Gastrocnemius medialis (tissue), 4 donors: ENCODE data around the gene SERBP1.

Experiments
- POLR2A ChIP-seq, 2 donors: fragments of 450-650 bp; IDR thresholded peaks; one replicate each; pipeline ENCODE4 v1.6.1; 2017; ENCODE audit warnings: antibody characterized with exemption in 2 of 2, mild to moderate bottlenecking in 2 of 2, moderate library complexity in 2 of 2
- TF ChIP-seq, protein P1 (sequence below), 5 experiments: fragments of 450-650 bp in 3 of 5; fragments of 200-600 bp in 2 of 5; sonication (generic) in 2 of 5; IDR thresholded peaks in 4 of 5; conservative IDR thresholded peaks in 1 of 5; 1 replicate in 4 of 5; 2 replicates in 1 of 5; pipeline ENCODE4 v1.5.1; 2016 to 2019; ENCODE audit warnings: antibody characterized with exemption in 5 of 5, mild to moderate bottlenecking in 3 of 5, moderate library complexity in 3 of 5

- TF ChIP-seq, protein P1, sequence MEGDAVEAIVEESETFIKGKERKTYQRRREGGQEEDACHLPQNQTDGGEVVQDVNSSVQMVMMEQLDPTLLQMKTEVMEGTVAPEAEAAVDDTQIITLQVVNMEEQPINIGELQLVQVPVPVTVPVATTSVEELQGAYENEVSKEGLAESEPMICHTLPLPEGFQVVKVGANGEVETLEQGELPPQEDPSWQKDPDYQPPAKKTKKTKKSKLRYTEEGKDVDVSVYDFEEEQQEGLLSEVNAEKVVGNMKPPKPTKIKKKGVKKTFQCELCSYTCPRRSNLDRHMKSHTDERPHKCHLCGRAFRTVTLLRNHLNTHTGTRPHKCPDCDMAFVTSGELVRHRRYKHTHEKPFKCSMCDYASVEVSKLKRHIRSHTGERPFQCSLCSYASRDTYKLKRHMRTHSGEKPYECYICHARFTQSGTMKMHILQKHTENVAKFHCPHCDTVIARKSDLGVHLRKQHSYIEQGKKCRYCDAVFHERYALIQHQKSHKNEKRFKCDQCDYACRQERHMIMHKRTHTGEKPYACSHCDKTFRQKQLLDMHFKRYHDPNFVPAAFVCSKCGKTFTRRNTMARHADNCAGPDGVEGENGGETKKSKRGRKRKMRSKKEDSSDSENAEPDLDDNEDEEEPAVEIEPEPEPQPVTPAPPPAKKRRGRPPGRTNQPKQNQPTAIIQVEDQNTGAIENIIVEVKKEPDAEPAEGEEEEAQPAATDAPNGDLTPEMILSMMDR (IDR thresholded peaks at IDR 0.05 in 4 of 5, conservative IDR thresholded peaks at IDR 0.05 in 1 of 5): no peak
- TF ChIP-seq POLR2A (IDR thresholded peaks at IDR 0.05): peak; percentile 20 to 48
Measured at GRCh38 chr1:67429011-67429527, 1.1 kb downstream of the SERBP1 start.
